ENCODE results near the gene ARAP1.

Gene ARAP1

DNA sequence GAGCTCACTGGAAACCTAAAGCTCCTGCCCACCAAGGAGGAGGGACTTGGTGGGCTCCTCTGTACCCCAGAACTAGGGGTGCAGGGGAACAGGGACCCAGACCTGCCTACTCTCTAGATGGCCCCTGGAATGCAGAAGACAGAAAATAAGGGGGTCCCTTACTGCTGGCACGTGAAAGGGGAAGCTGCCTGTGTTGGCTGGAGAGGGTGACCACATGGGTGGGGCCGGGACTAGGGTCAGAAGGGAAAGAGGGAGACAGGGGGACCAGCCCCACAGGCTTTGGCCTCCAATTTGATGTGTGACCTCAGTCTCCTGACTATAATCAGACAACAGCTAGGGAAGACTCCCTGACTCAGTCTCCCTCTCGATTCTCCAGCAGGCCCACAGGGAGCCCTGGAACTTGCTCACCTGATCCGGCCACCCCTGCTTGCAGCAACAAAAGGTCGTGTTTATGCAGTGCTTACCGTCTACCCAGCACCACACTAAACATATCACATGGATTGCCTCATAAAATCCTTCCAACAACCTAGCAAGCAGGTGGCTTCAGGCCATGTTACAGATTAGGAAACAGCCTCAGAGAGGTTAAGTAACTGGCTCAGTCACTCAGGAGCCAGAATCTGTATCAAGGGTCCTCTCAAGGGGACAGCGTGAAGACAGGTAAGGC, 10.2 kb downstream of the ARAP1 start:
- DNase-seq: no peak

GRCh38 chr11:72741429-72741833, 10.8 kb downstream of the ARAP1 start:
- DNase-seq: no peak

GRCh38 chr11:72740562-72741428, 11.4 kb downstream of the ARAP1 start:
- DNase-seq: no peak

DNA sequence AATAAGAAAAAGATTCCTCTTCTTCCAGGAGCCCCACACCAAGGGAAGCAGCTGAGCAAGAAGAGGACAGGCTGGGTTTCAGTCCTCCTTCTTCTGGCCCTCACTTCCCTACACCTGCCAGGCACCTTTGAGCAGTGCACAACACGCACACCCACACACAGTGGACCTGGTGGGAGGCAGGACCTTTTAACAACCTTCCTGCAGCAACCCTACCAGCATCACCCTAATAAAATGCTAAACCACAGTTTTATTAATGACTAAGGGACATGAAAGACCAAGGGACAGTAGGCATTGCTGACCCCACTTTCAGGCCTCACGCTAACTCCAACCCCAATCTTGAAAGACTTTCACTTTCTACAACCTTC, 12.2 kb downstream of the ARAP1 start:
- DNase-seq: no peak

DNA sequence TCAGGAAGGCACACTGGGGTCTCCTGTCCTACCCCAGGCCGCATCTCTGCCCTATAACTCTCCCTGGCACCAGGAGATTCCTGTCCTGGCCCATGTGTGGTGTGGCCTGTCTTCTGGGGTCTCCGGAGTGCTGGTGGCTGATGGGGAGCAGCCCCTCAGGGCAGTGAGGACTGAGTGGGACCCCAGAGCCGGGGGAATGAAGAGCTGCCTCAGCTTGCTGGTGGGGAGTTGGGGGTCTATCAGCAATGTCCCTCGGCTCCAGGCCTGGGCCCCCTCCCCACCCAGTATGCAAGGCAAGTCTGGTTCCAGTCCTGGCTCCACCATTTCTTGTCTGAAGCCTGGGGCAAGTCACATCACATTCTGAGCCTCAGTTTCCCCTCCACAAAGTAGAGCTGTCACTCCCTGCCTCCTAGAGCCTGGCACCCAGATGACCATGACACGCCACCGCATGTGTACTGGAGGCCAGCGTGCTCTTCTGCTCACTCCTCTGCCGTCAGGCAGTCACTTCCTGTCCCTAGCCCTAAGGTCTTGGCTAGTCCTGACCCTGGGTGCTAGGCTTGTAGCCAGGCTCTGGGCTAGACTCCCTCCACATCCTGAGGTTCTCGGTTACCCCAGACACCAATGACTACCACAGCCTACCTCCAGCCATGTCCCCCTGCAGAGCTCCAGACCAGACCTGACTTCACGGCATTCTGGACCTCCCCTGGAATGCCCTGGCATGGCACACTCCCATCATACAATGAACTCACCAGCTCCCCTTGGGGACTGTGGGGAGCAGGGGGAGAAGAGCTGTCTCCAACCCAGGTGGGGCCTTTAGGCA, 12.8 kb downstream of the ARAP1 start:
- no peak for DNase-seq

DNA sequence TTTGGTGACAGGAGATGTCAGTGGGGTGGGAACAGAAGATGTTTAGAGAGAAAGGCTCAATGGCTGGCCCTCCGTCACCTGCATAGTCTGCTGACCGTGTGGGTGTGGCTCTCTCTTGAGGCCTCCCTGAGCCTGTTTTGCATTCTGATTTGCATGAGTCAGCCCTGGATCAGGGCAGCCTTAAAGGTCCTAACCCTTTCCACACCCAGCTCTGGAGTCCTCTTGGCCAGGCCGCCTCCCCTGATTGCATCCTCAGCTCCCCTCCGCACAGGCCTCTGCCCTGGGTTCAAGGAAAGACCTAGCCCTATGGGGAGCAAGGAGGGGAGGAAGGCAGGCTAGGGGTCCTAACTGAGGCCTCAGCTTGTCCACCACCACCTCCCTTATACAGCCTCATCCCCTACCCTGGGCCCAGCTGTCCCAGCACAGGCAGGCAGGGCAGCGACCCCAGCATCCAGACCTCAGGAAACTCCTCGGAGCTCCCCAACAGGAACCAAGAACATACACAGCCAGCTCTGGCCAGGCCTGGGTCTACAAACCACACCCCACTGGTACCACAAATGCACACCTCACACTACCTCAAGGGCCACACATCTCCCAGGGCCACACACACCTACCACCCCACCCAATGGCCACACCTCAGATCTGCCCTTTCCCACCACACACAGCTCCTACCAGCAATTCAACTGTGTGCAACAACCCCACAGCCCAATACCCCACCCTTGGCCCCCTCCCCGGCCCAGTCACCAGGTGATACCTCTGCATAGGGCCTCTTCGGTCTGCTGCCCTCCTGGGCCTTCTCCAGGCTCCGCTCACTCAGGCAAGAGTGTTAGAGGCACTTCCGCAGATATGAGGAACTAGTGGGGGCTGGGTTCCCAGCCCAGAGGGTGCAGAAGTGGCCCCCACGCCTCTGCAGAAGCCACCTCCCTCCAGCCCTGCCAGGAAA, 13.7 kb downstream of the ARAP1 start:
- DNase-seq: no peak

DNA sequence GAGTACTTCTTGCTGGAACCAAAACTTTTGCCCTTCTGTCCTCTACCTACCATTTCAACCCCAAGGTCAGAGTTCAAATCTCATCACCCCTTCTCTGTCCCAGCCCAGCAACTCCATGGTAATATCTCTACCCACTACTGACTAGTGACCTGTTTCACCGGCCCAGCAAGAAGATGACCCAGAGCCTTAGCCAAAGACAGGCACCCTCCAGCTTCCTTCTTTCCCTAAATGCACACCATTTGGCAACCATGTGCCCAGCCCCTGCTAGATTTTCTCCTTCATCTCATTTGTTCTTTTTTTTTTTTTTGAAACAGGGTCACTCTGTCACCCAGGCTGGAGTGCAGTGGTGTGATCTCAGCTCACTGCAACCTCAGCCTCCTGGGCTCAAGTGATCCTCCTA, 14.9 kb downstream of the ARAP1 start:
- no peak for DNase-seq

GRCh38 chr11:72736452-72737069, 15.6 kb downstream of the ARAP1 start:
- DNase-seq: no peak

GRCh38 chr11:72735495-72736027, 16.6 kb downstream of the ARAP1 start:
- DNase-seq: no peak

DNA sequence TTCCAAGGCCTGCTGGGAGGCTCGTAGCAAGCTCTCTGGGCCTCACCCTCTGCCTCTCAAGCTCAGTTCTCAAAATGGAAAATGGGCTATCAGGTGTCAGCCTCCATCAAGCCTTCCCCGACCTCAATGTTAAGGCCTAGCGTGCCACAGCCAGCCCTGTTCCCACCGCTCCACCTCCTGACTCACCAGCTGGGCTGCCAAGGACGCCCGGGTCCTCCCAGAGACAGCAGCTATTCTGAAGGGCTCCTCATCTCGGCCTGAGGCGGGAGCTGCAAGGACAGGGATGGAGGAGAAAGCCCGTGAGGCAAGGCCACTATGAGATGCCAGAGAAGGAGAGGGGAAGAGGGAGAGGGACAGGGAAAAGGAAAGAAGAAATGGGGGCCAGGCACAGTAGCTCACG, 19.9 kb downstream of the ARAP1 start:
- no peak for DNase-seq

DNA sequence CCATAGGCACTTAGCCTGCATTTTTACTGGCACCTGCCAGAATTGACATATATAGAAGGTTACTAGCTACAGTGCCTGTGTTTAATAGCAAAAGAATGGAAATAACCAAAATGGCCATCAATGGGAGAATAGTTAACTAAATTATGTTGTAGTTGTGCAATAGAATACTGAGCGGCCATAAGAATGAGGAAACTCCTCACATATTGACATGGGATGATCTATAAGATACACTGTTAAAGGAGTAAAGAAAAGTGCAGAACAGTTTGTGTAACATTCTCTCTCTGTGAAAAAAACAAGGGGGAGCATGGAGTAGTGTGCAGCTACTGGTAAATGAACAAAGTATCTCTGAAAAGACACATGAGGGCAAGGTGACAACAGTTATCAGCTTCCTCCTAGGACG, 21.5 kb downstream of the ARAP1 start:
- DNase-seq: no peak

DNA sequence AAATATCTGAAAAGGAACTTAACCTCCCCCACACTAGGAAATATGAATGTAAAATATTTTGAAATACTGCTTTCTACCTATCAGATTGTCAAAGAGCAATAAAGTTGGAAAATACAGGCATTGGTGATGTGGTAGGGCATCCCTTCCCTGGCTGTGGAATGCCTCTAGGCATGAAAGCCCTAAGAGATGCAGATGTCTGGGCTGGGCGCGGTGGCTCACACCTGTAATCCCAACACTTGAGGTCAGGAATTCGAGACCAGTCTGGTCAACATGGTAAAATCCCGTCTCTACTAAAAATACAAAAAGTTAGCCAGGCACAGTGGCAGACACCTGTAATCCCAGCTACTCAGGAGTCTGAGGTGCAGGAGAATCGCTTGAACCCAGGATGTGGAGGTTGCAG, 22.0 kb downstream of the ARAP1 start:
- no peak for DNase-seq

DNA sequence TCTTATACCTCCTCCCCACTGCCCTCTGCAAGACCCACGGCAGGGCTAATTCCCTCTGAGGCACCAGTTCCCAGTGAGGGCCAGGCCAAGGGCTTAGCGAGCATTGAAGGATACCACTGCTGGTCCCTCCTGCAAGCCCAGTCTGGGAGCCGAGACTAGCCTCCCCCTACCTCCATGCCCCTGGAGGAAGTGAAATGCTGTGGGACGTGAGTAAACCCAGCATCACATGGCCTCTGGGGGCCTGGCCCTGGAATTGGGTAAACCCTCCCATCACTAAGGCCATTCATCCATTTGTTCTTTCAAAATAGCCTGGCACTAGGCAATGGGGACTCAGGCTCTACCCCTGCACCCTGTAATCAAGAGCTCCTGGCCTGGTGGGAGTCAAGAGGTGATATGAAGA, 24.7 kb downstream of the ARAP1 start:
- no peak for DNase-seq

GRCh38 chr11:72726266-72727220, 25.7 kb downstream of the ARAP1 start:
- no peak for DNase-seq

DNA sequence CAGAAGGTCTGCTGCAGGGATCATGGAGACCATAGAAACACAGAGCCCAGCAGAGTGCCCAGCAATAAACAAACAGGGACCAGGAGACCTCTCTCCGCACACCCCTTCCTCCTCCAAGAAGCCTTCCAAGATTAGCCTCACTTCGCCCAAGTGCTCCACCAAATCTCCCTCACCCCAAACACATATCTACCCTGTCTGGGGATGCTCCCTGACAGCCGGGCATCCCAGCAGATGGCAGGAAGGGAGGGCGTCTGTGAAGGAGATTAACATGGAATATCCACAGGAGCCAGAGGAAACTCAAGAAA, 26.5 kb downstream of the ARAP1 start:
- no peak for DNase-seq

DNA sequence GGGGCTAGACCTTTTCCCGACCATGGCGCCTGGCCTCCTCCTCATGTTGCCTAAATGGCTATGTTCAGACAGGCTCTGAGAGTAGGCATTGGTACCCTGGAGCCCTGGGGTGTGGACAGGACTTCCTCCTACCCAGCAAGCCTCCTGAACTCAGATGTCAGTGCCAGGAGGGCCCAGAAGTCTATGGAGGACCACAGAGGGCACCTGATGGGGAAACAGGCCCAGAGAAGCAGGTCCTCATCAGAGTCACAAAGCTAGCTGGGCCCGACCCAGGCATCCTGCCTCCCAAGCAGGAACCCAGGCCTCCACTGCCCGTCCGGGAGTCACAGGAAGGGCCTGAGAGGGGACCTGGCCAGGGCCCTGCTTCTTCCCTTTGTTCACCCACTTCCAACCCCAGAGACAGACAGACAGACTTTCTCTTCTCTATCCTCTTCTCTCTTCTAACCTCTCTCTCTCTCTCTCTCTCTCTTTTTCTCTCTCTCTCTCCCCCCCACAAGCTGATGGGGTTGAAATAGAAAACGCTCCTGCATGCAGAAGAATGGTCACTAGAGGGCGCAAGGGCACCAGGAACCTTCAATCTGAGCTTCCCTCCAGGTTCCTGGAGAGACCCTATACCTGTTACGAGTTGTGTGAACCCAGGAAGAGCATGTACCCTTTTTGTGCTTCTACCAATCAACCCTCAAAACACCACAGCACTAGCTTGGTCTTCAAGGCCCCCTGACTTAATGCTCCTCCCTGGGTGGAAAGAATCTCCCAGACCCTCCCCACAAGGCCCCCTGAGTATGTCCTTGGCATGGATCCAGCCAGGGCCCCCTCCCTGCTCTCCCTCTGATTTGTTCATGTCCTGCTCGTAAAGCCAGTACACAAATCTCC, 27.1 kb downstream of the ARAP1 start:
- peak; percentile 75 for DNase-seq

DNA sequence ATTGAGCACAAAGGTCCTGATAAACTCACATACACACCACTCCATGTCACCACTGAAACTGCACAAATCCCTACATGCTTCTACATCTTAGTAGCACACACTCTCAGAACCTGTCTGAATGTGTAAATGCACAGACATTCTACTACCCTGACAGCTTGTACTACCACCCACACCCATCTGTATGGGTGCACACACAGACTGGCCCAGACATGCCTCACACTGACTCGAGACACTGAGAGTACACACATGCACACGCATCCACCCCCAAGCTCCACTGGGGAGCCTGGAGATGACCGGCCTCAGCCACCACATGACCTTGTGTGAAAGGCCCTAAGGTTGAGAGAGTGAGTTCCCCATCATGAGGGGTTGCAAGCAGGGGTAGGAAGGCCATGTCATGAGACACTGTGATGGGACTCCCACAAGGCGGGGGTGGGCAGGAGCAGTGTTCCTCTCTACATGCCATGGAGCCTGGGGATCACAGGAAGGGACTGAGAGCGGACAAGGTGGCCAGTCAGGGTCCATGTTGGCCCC, 28.1 kb downstream of the ARAP1 start:
- no peak for DNase-seq

DNA sequence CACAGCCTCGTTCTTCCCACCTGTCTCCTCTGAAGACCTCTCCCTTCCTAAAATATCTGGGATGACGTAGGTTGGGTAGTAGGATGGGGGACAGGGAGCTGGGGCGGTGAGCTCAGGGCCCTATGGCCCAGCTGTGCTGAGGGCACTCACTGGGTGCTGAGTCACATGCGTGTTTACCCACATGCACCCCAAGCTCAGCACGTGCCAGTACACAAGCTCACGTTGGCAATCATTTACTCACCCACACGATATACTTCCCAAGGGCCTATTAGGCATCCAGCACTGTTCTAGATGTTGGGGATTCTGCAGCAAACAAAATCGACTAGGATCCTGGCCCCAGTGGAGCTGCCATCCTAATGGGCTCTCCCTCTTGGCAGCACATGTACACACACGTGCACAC, 28.7 kb downstream of the ARAP1 start:
- DNase-seq: no peak

- peak; percentile 67 for DNase-seq
Measured at GRCh38 chr11:72722050-72722748, 30.0 kb downstream of the ARAP1 start.
